HFF-Myc (cell line): Measurements from ENCODE around the gene ANKRD12.

ENCODE experiments used
- DNase-seq: peaks from one replicate; pipeline ENCODE4 v3.0.0-alpha.2; 2011; ENCODE audit warnings: low read depth; ENCODE audit errors: extremely low read depth
- H3K4me3 ChIP-seq: replicated peaks from 2 replicates; pipeline ENCODE4 v1.5.1; 2011; ENCODE audit warnings: low read depth, mild to moderate bottlenecking, control low read depth, low read length
- CTCF ChIP-seq: IDR thresholded peaks from 2 replicates; pipeline ENCODE4 v1.5.1; 2012; ENCODE audit warnings: mild to moderate bottlenecking, low read depth, low read length, control low read depth; ENCODE audit errors: missing control alignments

The ANKRD12 gene

DNA sequence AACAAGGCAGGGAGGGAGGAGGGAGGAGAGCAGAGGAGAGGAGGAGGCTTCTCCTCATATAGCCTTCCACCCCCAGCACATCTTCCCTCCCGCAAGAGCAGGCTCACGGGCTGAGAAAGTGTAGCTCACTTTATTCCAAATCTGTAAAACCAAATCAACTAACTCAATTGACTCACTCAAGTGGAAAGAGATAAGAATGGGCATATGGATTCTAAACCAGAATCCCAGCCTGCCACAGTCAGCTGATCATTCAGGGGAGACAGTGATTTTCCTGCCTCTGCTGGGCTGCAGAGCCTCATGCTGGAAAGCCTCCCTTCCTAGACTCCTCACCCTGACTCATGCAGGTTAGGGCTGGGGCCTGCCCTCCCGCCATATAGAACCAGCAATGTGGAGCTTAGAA, 193.8 kb downstream of the ANKRD12 start:
- H3K4me3 ChIP-seq: no peak overlapping the region
- TF ChIP-seq CTCF: no peak
- DNase-seq: no peak

DNA sequence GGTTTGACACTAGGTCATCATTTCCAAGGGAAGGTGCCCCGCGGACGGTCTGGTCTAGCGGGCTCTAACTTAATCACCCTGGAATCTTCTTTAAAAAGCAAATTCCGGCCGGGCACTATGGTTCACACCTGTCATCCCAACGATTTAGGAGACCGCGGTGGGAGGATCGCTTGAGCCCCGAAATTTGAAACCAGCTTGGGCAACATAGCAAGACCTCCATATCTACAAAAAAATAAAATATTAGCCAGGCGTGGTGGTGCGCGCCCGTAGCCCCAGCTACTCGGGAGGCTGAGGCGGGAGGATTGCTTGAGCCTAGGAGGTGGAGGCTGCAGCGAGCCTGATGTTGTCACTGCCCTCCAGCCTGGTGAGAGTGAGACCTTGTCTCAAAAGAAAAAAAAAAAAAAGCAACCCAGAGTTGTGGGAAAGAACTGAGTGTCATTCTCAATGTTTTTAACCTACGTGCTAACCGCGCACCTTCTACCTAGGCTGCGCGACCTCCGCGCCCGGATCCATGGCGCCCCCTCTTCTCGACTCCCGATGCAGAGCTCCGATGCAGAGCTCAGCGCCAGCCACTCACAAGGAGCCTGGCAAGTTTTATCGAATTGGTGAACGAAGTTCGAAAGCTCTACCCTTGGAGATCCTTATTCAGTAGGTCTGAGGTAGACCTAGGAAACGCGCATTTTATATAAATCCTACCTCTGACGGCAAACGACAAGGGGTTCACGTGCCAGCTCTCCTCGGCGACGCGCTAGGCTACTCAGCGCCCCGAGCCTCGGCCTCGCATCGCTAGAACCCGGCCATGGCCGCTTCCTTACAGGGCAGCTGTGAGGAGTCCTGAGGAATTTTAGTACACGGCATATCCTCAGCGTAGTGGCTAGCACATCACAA, 197.1 kb downstream of the ANKRD12 start:
- peak overlapping the region; percentile 54 for H3K4me3 ChIP-seq
- TF ChIP-seq CTCF: no peak
- DNase-seq: no peak

GRCh38 chr18:9334329-9334972, 197.9 kb downstream of the ANKRD12 start, which contains the start of gene TWSG1:
TSS of gene TWSG1 (plus strand) at chr18:9334773. CDS start at chr18:9337230, 2,457 bp downstream.
- H3K4me3 ChIP-seq: peak within 1 kb of the TSS; percentile 69
- peak; percentile 19 for TF ChIP-seq CTCF
- peak; percentile 63 for DNase-seq

- H3K4me3 ChIP-seq: peak overlapping the region; percentile 69
- no peak for TF ChIP-seq CTCF
- no peak for DNase-seq
Measured at GRCh38 chr18:9334973-9335696, 198.6 kb downstream of the ANKRD12 start.
